Prostate gland (tissue), 2 donors: ENCODE data around the gene ADD1. TPM values are rescaled to one million over a fixed set of nuclear protein-coding genes. Genes with fewer than 3 reads are reported as not detected.

Experiments
- DNase-seq: peaks from one replicate; pipeline ENCODE4 v3.0.0-alpha.2; 2019; ENCODE audit warnings: low spot score
- H3K27ac ChIP-seq, 2 donors: fragments of 200-600 bp; sonication (generic); 2 replicates each; pipeline ENCODE4 v1.5.1; 2017 to 2019
- H3K27me3 ChIP-seq: fragments of 200-600 bp; sonication (generic); replicated peaks from 2 replicates; pipeline ENCODE4 v1.5.1; 2019; ENCODE audit not compliant: insufficient read depth
- H3K36me3 ChIP-seq, 2 donors: fragments of 200-600 bp; sonication (generic); 1 replicate in 1 of 2; 2 replicates in 1 of 2; pipeline versions ENCODE4 v1.5.1 to v1.8.1; 2017 to 2019
- H3K4me1 ChIP-seq: fragments of 200-600 bp; sonication (generic); replicated peaks from 2 replicates; pipeline ENCODE4 v1.5.1; 2019
- H3K4me3 ChIP-seq, 2 donors: fragments of 200-600 bp; sonication (generic); 2 replicates each; pipeline ENCODE4 v1.5.1; 2017 to 2019
- H3K9me3 ChIP-seq: fragments of 200-600 bp; sonication (generic); 2 replicates; pipeline ENCODE4 v1.5.1; 2017
- CTCF ChIP-seq, 4 experiments: fragments of 200-600 bp in 2 of 4; fragments of 450-650 bp in 2 of 4; sonication (generic) in 2 of 4; IDR thresholded peaks; 1 replicate in 3 of 4; 2 replicates in 1 of 4; pipeline ENCODE4 v1.5.1; 2016 to 2019; ENCODE audit warnings: antibody characterized with exemption in 4 of 4, mild to moderate bottlenecking in 2 of 4, moderate library complexity in 2 of 4
- POLR2A ChIP-seq: fragments of 450-650 bp; IDR thresholded peaks from one replicate; pipeline ENCODE4 v1.6.1; 2016; ENCODE audit warnings: antibody characterized with exemption, mild to moderate bottlenecking
- POLR2AphosphoS5 ChIP-seq: sonication (generic); formaldehyde crosslinking; IDR thresholded peaks from one replicate; pipeline ENCODE4 v1.6.1; 2017; ENCODE audit warnings: antibody characterized with exemption
- WGBS: methylation state at CpG from one replicate; pipeline ENCODE4 v1.1.5; 2018; 5-methylcytosine and 5-hydroxymethylcytosine counted together
- intact Hi-C: fragments of 100-400 bp; cut with DNase I; formaldehyde crosslinking; loops from one replicate; pipeline ENCODE4 v1.14.2; 2022
- total RNA-seq, 2 donors: library from RNA; depleted of rRNA; stranded (reverse); fragments of >200 nt; gene quantifications; one replicate each; pipeline ENCODE4 v1.1.0, GENCODE V29; 2016

Gene ADD1
- total RNA-seq, 2 donors from 2014 or later = 164 to 321 TPM

- peaks cover 8 to 30% of the 10 kb centered on the region in 2 donors for H3K36me3 ChIP-seq
- intact Hi-C loops = no loop called here
These were observed 57.5 kb downstream of the ADD1 start for GRCh38 chr4:2901186-2901585.

GRCh38 chr4:2902126-2902525, 58.5 kb downstream of the ADD1 start:
- TF ChIP-seq CTCF (IDR thresholded peaks at IDR 0.05) = no peak
- TF ChIP-seq POLR2A = no peak
- TF ChIP-seq POLR2AphosphoS5 = no peak
- H3K9me3 ChIP-seq = no peaks in the 10 kb centered on the region
- no peaks in the 10 kb centered on the region for H3K27me3 ChIP-seq
- DNase-seq = no peak
- H3K4me3 ChIP-seq = no peak overlapping the region
- H3K4me1 ChIP-seq = peaks cover 2% of the 10 kb centered on the region
- H3K36me3 ChIP-seq = peaks cover 8 to 30% of the 10 kb centered on the region in 2 donors
- intact Hi-C loops = no loop called here
- WGBS = 47% methylated on average over 2 of the region's 2 CpGs
- H3K27ac ChIP-seq = no peak overlapping the region

More at GRCh38 chr4:2901186-2901585, 57.5 kb downstream of the ADD1 start:
- TF ChIP-seq POLR2A (no peak), POLR2AphosphoS5 (no peak), CTCF (IDR thresholded peaks at IDR 0.05) (no peak)
- Histone ChIP-seq H3K27ac (no peak overlapping the region), H3K4me3 (no peak overlapping the region), H3K9me3 (no peaks in the 10 kb centered on the region), H3K27me3 (no peaks in the 10 kb centered on the region), H3K4me1 (no peaks in the 10 kb centered on the region)
- no peak for DNase-seq
- 76% methylated on average over 3 of the region's 3 CpGs for WGBS

GRCh38 chr4:2905544-2905943, 61.9 kb downstream of the ADD1 start:
- no peaks in the 10 kb centered on the region for H3K9me3 ChIP-seq
- no peak overlapping the region for H3K4me3 ChIP-seq
- peak overlapping the region in 1 of 2 donors; percentile 63 for H3K27ac ChIP-seq
- H3K36me3 ChIP-seq = peaks cover 0 to 8% of the 10 kb centered on the region in 2 donors
- intact Hi-C loops = no loop called here
- H3K27me3 ChIP-seq = no peaks in the 10 kb centered on the region
- no peak for TF ChIP-seq POLR2AphosphoS5
- TF ChIP-seq CTCF (IDR thresholded peaks at IDR 0.05) = no peak
- no peak for TF ChIP-seq POLR2A
- H3K4me1 ChIP-seq = peaks cover 9% of the 10 kb centered on the region
- no peak for DNase-seq
- WGBS = 93% methylated on average over 13 of the region's 13 CpGs

- peak overlapping the region; percentile 47 to 63 for H3K27ac ChIP-seq
- peaks cover 9% of the 10 kb centered on the region for H3K4me1 ChIP-seq
- H3K9me3 ChIP-seq = no peaks in the 10 kb centered on the region
- no peak overlapping the region for H3K4me3 ChIP-seq
- H3K36me3 ChIP-seq = peaks cover 0 to 6% of the 10 kb centered on the region in 2 donors
- H3K27me3 ChIP-seq = no peaks in the 10 kb centered on the region
- 50% methylated on average over 8 of the region's 8 CpGs for WGBS
- intact Hi-C loops = no loop called here
- no peak for DNase-seq
- TF ChIP-seq POLR2AphosphoS5 = peak; percentile 52
- no peak for TF ChIP-seq POLR2A
- no peak for TF ChIP-seq CTCF (IDR thresholded peaks at IDR 0.05)
These were observed 62.6 kb downstream of the ADD1 start for GRCh38 chr4:2906218-2906617.

GRCh38 chr4:2907226-2907625, 63.6 kb downstream of the ADD1 start:
- intact Hi-C loops = no loop called here
- Histone ChIP-seq H3K4me3 (no peak overlapping the region), H3K27me3 (no peaks in the 10 kb centered on the region), H3K27ac (peak overlapping the region; percentile 11 to 63), H3K36me3 (peaks cover 0 to 6% of the 10 kb centered on the region in 2 donors), H3K9me3 (no peaks in the 10 kb centered on the region), H3K4me1 (peaks cover 9% of the 10 kb centered on the region)
- TF ChIP-seq POLR2AphosphoS5 (no peak), POLR2A (no peak)
- 82% methylated on average over 4 of the region's 4 CpGs for WGBS
- no peak for DNase-seq
